ENCODE results near the gene DGKI. TPM values are rescaled to one million over a fixed set of nuclear protein-coding genes. Genes with fewer than 3 reads are reported as not detected.
"Not testable (repeated sequence)": the region's sequence is repeated elsewhere in the genome, so short reads cannot be mapped to it uniquely, and the experiment has no call there.

Gene DGKI
- total and polyA plus RNA-seq, 2 of the 4 experiments (the other 2 are of a cell fraction), result 3.9 to 15.8 TPM

DNA sequence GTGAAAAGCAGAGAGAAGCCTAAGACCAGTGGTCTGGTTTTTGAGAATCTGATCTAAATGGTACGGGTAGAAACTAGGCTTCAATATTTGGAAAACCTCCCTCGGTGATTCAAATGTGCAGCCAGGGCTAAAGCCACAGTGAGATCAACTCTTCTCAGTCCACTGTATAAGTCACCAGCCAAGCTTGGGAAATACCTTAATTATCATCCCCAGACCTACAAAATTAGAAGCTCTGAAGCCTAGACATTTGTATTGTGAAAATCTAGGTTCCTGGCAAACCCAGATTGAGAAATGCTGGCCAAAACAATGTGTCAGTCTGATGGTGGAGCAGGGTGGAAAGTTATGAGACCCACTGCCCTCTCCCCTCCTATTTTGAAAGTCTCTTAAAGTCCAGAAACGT is 131.7 kb downstream of the DGKI start:
- Histone ChIP-seq H2AFZ (replicated peaks; ENCODE audit: low read length, poor library complexity) (no peak overlapping the region), H3K27ac (ENCODE audit: insufficient read depth, low read length) (no peak overlapping the region), H4K8ac (ENCODE audit: low read depth in 2 of 2, low read length in 2 of 2) (no peak overlapping the region), H3K4ac (ENCODE audit: low read depth, low read length) (no peak overlapping the region), H3K27me3 (ENCODE audit: control insufficient read depth, insufficient read depth, low read length) (no peaks in the 10 kb centered on the region), H3K56ac (ENCODE audit: extremely low read depth, insufficient read depth, low read length) (no peak overlapping the region), H3K9ac (ENCODE audit: low read depth, low read length) (no peak overlapping the region), H3K9me3 (ENCODE audit: control insufficient read depth, insufficient read depth, low read length) (no peaks in the 10 kb centered on the region), H2AK5ac (ENCODE audit: low read depth, low read length) (no peak overlapping the region), H4K20me1 (ENCODE audit: insufficient read depth, low read length) (no peaks in the 10 kb centered on the region), H3K14ac (replicated peaks; ENCODE audit: low read depth, low read length) (no peak overlapping the region), H2AK9ac (replicated peaks; ENCODE audit: low read depth, low read length, poor library complexity) (no peak overlapping the region), H3K36me3 (ENCODE audit: control insufficient read depth, insufficient read depth, low read length) (no peaks in the 10 kb centered on the region), H2BK15ac (ENCODE audit: low read depth, low read length) (no peak overlapping the region), H3K79me1 (ENCODE audit: low read depth in 1 of 2, low read length in 2 of 2) (no peaks in the 10 kb centered on the region), H3K9me1 (ENCODE audit: insufficient read depth, low read length) (no peaks in the 10 kb centered on the region), H2BK5ac (ENCODE audit: low read depth, low read length, poor library complexity, severe bottlenecking) (no peak overlapping the region), H3K4me1 (ENCODE audit: control insufficient read depth, insufficient read depth, low read length) (no peaks in the 10 kb centered on the region; the same call in 1 of the 2 replicates), H2BK20ac (ENCODE audit: low read depth, low read length) (no peak overlapping the region), H4K5ac (ENCODE audit: low read depth, low read length) (no peak overlapping the region), H3K4me2 (ENCODE audit: low read depth, low read length) (no peak overlapping the region), H3K18ac (ENCODE audit: low read depth, low read length) (no peak overlapping the region), H4K91ac (ENCODE audit: insufficient read depth, low read depth, low read length) (no peak overlapping the region), H3K23ac (ENCODE audit: low read depth, low read length) (no peak overlapping the region), H2BK120ac (ENCODE audit: low read depth, low read length) (no peak overlapping the region), H3K4me3 (ENCODE audit: insufficient read depth, low read depth, low read length) (no peak overlapping the region)
- DNase-seq (peak; percentile 16), ATAC-seq (ENCODE audit: low read depth) (no peak)
- dilution Hi-C loops (cut with HindIII; ENCODE audit: low sequenced_read_pairs, unreplicated experiment) (no loop called here), in situ Hi-C loops (cut with MboI; ENCODE audit: low sequenced_read_pairs) (no loop called here), intact Hi-C loops (cut with micrococcal nuclease) (no loop called here)
- TF ChIP-seq, protein P1, sequence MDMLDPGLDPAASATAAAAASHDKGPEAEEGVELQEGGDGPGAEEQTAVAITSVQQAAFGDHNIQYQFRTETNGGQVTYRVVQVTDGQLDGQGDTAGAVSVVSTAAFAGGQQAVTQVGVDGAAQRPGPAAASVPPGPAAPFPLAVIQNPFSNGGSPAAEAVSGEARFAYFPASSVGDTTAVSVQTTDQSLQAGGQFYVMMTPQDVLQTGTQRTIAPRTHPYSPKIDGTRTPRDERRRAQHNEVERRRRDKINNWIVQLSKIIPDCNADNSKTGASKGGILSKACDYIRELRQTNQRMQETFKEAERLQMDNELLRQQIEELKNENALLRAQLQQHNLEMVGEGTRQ (IDR thresholded peaks at IDR 0.05; ENCODE audit: low read depth, low read length), result no peak
- TF ChIP-seq SMC3 (IDR thresholded peaks at IDR 0.05; ENCODE audit: low read depth, low read length) (no peak), MAZ (IDR thresholded peaks at IDR 0.05; ENCODE audit: borderline replicate concordance, low read depth, low read length) (no peak), FOS (IDR thresholded peaks at IDR 0.05; ENCODE audit: low read depth, low read length) (no peak)
- ChIA-PET CTCF (interaction anchor here (1.0 kb wide), 1 partner anchor 10 kb away, joined by 3 read pairs; no protein-coding TSS in a partner anchor), POLR2A (ENCODE audit: unreplicated experiment) (no interaction called here)
- no TSS peak for BruUV-seq (replicated peaks)
- WGBS, 2 experiments (ENCODE audit: extremely low coverage in 2 of 2, insufficient read length in 1 of 2), result 100% methylated on average over 1 of the region's 3 CpGs; no CpG with 5 or more reads in 1 of the 2 experiments

DNA sequence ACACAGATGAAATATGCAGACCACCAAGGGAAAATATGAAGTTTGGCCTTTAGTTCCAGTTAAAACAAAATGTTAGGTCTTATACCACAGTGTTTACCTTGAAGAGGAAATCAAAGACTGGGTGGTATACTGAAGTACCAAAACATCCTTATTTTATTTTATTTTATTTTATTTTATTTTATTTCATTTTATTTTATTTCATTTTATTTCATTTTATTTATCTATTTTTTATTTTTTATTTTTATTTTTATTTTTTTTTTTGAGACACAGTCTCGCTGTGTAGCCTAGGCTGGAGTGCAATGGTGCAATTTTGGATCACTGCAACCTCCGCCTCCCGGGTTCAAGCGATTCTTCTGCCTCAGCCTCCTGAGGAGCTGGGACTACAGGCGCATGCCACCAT is 140.4 kb downstream of the DGKI start:
- H3K4me3 ChIP-seq (ENCODE audit: insufficient read depth, low read depth, low read length); H3K36me3 ChIP-seq (ENCODE audit: control insufficient read depth, insufficient read depth, low read length); H4K20me1 ChIP-seq (ENCODE audit: insufficient read depth, low read length); H3K9me3 ChIP-seq (ENCODE audit: control insufficient read depth, insufficient read depth, low read length); H4K91ac ChIP-seq (ENCODE audit: insufficient read depth, low read depth, low read length); BruUV-seq (replicated peaks); H3K27me3 ChIP-seq (ENCODE audit: control insufficient read depth, insufficient read depth, low read length); intact Hi-C loops (cut with micrococcal nuclease); H2BK120ac ChIP-seq (ENCODE audit: low read depth, low read length); H2BK20ac ChIP-seq (ENCODE audit: low read depth, low read length); H3K4me1 ChIP-seq (ENCODE audit: control insufficient read depth, insufficient read depth, low read length); H3K23ac ChIP-seq (ENCODE audit: low read depth, low read length); H4K8ac ChIP-seq (ENCODE audit: low read depth in 2 of 2, low read length in 2 of 2); H2BK5ac ChIP-seq (ENCODE audit: low read depth, low read length, poor library complexity, severe bottlenecking); H3K4me2 ChIP-seq (ENCODE audit: low read depth, low read length); dilution Hi-C loops (cut with HindIII; ENCODE audit: low sequenced_read_pairs, unreplicated experiment); POLR2A ChIA-PET (ENCODE audit: unreplicated experiment); H3K14ac ChIP-seq (replicated peaks; ENCODE audit: low read depth, low read length); H2AK9ac ChIP-seq (replicated peaks; ENCODE audit: low read depth, low read length, poor library complexity); H2AK5ac ChIP-seq (ENCODE audit: low read depth, low read length); H3K18ac ChIP-seq (ENCODE audit: low read depth, low read length); H3K27ac ChIP-seq (ENCODE audit: insufficient read depth, low read length); DNase-seq; in situ Hi-C loops (cut with MboI; ENCODE audit: low sequenced_read_pairs); H3K79me1 ChIP-seq (ENCODE audit: low read depth in 1 of 2, low read length in 2 of 2); H3K9me1 ChIP-seq (ENCODE audit: insufficient read depth, low read length); H4K5ac ChIP-seq (ENCODE audit: low read depth, low read length); H3K4ac ChIP-seq (ENCODE audit: low read depth, low read length); H3K9ac ChIP-seq (ENCODE audit: low read depth, low read length); H2BK15ac ChIP-seq (ENCODE audit: low read depth, low read length); CTCF ChIA-PET; ATAC-seq (ENCODE audit: low read depth); H3K56ac ChIP-seq (ENCODE audit: extremely low read depth, insufficient read depth, low read length); H2AFZ ChIP-seq (replicated peaks; ENCODE audit: low read length, poor library complexity): not testable (repeated sequence)
- WGBS, 2 experiments (ENCODE audit: extremely low coverage in 2 of 2, insufficient read length in 1 of 2), result 94% methylated on average over 3 of the region's 5 CpGs; no CpG with 5 or more reads in 1 of the 2 experiments
